ENCODE results near the gene CAPRIN1.

- TF ChIP-seq CTCF (IDR thresholded peaks at IDR 0.05; ENCODE audit: extremely low read depth in 1 of 2, insufficient read depth in 1 of 2, low read depth in 1 of 2, low read length in 2 of 2) (no peak), POLR2A (IDR thresholded peaks at IDR 0.05; ENCODE audit: low read depth, low read length) (no peak), MYC (IDR thresholded peaks at IDR 0.05; ENCODE audit: low read depth, low read length) (no peak), POLR2AphosphoS5 (IDR thresholded peaks at IDR 0.05; ENCODE audit: insufficient read depth, low read depth, low read length) (no peak), EZH2 (IDR thresholded peaks at IDR 0.05; ENCODE audit: borderline replicate concordance, low read depth, low read length, severe bottlenecking) (no peak), MAX (IDR thresholded peaks at IDR 0.05; ENCODE audit: insufficient read depth, insufficient read length) (no peak), FOS (IDR thresholded peaks at IDR 0.05; ENCODE audit: borderline replicate concordance, insufficient read depth, low read length) (no peak), GATA2 (IDR thresholded peaks at IDR 0.05; ENCODE audit: insufficient read depth, insufficient read length, low read depth, low read length) (no peak)
Measured at GRCh38 chr11:34139346-34139745, 87.8 kb downstream of the CAPRIN1 start.
